Endothelial cell of umbilical vein (primary cell): ENCODE measurements around the gene BANF2. TPM values are rescaled to one million over a fixed set of nuclear protein-coding genes. Genes with fewer than 3 reads are reported as not detected.

Experiments used
- BruUV-seq: library from RNA; stranded (reverse); fragments of 400-500 nt; replicated peaks from 2 replicates; lab custom pipeline; 2021; lab: Mats Ljungman, UMichigan
- CTCF ChIA-PET: fragments of 300-600, 350-600 bp; sonication (Branson Sonifier 250); formaldehyde crosslinking; loops from one replicate; lab custom pipeline; 2021; ENCODE audit warnings: antibody characterized with exemption, inconsistent platforms; lab: Charles Lee
- POLR2A ChIA-PET: fragments of 300-600, 350-600 bp; sonication (Branson Sonifier 250); formaldehyde crosslinking; loops from one replicate; lab custom pipeline; 2021; ENCODE audit warnings: antibody characterized with exemption, inconsistent platforms; lab: Charles Lee
- DNase-seq: peaks from one replicate; pipeline ENCODE4 v3.0.0-alpha.2; 2011; ENCODE audit warnings: low read depth, low spot score
- FAIRE-seq: peaks from 2 replicates; lab custom pipeline; 2011; peaks lifted over from hg19 to GRCh38; lab: Jason Lieb, UNC
- H2AFZ ChIP-seq: 2 replicates; pipeline ENCODE4 v1.6.0; 2012; ENCODE audit warnings: low read depth, low read length, control low read depth, inconsistent platforms
- H3K27ac ChIP-seq: 2 replicates; pipeline ENCODE4 v1.5.1; 2011; ENCODE audit warnings: low read depth, mild to moderate bottlenecking, control low read depth, low read length, moderate library complexity; ENCODE audit not compliant: insufficient read depth
- H3K27me3 ChIP-seq, 2 experiments: 2 replicates each; pipeline versions ENCODE4 v1.6.0 to v1.6.1; 2011; ENCODE audit warnings: low read length in 2 of 2, mixed read lengths in 1 of 2; ENCODE audit not compliant: control insufficient read depth in 2 of 2, insufficient read depth in 2 of 2
- H3K36me3 ChIP-seq, 2 experiments: 2 replicates in 1 of 2; 3 replicates in 1 of 2; pipeline ENCODE4 v1.5.1; 2011; ENCODE audit warnings: low read length in 2 of 2, mild to moderate bottlenecking in 1 of 2, moderate library complexity in 1 of 2; ENCODE audit not compliant: control insufficient read depth in 2 of 2, insufficient read depth in 2 of 2; ENCODE audit errors: extremely low read depth in 1 of 2
- H3K4me1 ChIP-seq: 3 replicates; pipeline ENCODE4 v1.5.1; 2011; ENCODE audit warnings: mild to moderate bottlenecking, low read length; ENCODE audit not compliant: control insufficient read depth, insufficient read depth; ENCODE audit errors: extremely low read depth
- H3K4me2 ChIP-seq: 2 replicates; pipeline ENCODE4 v1.6.1; 2011; ENCODE audit warnings: low read length, control low read depth, mixed read lengths; ENCODE audit not compliant: insufficient read depth
- H3K4me3 ChIP-seq, 3 experiments: fragments of 200-600 bp in 1 of 3; sonication (generic), shearing (Covaris generic) in 1 of 3; replicated peaks in 1 of 3; 2 replicates each; pipeline ENCODE4 v1.5.1; 2011 to 2016; ENCODE audit warnings: control low read depth in 3 of 3, low read length in 3 of 3, mild to moderate bottlenecking in 2 of 3, inconsistent platforms in 1 of 3, low read depth in 1 of 3, moderate library complexity in 1 of 3; ENCODE audit not compliant: insufficient read depth in 1 of 3
- H3K79me2 ChIP-seq: 2 replicates; pipeline ENCODE4 v1.6.0; 2012; ENCODE audit warnings: low read length, inconsistent platforms; ENCODE audit not compliant: control insufficient read depth, insufficient read depth
- H3K9ac ChIP-seq: replicated peaks from 2 replicates; pipeline ENCODE3; 2011; ENCODE audit warnings: low read length, control low read depth; ENCODE audit not compliant: insufficient read depth; ENCODE audit errors: extremely low read depth
- H3K9me1 ChIP-seq: replicated peaks from 3 replicates; pipeline ENCODE4 v1.6.0; 2011; ENCODE audit warnings: mild to moderate bottlenecking, low read length; ENCODE audit not compliant: control insufficient read depth, insufficient read depth; ENCODE audit errors: extremely low read depth
- H3K9me3 ChIP-seq: replicated peaks from 2 replicates; pipeline ENCODE4 v1.5.1; 2012; ENCODE audit warnings: low read length, inconsistent platforms; ENCODE audit not compliant: control insufficient read depth, insufficient read depth
- H4K20me1 ChIP-seq: replicated peaks from 2 replicates; pipeline ENCODE3; 2011; ENCODE audit warnings: mild to moderate bottlenecking, low read length; ENCODE audit not compliant: control insufficient read depth, insufficient read depth; ENCODE audit errors: extremely low read depth
- CTCF ChIP-seq, 2 donors: IDR thresholded peaks; 1 replicate in 1 of 2; 2 replicates in 1 of 2; pipeline ENCODE4 v1.5.1; 2011; ENCODE audit warnings: low read length in 2 of 2, mild to moderate bottlenecking in 2 of 2, moderate library complexity in 2 of 2, control low read depth in 1 of 2, inconsistent platforms in 1 of 2, low read depth in 1 of 2; ENCODE audit not compliant: insufficient read depth in 1 of 2; ENCODE audit errors: extremely low read depth in 1 of 2
- EZH2 ChIP-seq: IDR thresholded peaks from 2 replicates; pipeline ENCODE4 v1.6.1; 2012; ENCODE audit warnings: borderline replicate concordance, low read depth, mild to moderate bottlenecking, moderate library complexity, low read length, inconsistent platforms; ENCODE audit not compliant: severe bottlenecking
- FOS ChIP-seq: IDR thresholded peaks from 2 replicates; pipeline ENCODE4 v1.6.1; 2011; ENCODE audit warnings: mild to moderate bottlenecking, low read length, moderate library complexity, borderline replicate concordance; ENCODE audit not compliant: insufficient read depth
- GATA2 ChIP-seq: IDR thresholded peaks from 2 replicates; pipeline ENCODE4 v1.7.0; 2011; ENCODE audit warnings: low read depth, mild to moderate bottlenecking, moderate library complexity, mixed read lengths, low read length; ENCODE audit not compliant: insufficient read length, insufficient read depth
- MAX ChIP-seq: IDR thresholded peaks from 2 replicates; pipeline ENCODE4 v1.6.1; 2011; ENCODE audit not compliant: insufficient read depth, insufficient read length
- MYC ChIP-seq: IDR thresholded peaks from one replicate; pipeline ENCODE4 v1.6.1; 2011; ENCODE audit warnings: mild to moderate bottlenecking, low read depth, low read length
- POLR2AphosphoS5 ChIP-seq: IDR thresholded peaks from 2 replicates; pipeline ENCODE4 v1.6.1; 2012; ENCODE audit warnings: low read depth, mild to moderate bottlenecking, control low read depth, low read length, moderate library complexity; ENCODE audit not compliant: insufficient read depth
- dilution Hi-C: fragments of 300-500 bp; cut with MboI; formaldehyde crosslinking; loops from one replicate; pipeline ENCODE4 v1.15.0; 2019; ENCODE audit warnings: low sequenced_read_pairs; ENCODE audit not compliant: extremely low pct_ligation_motif_present
- intact Hi-C: fragments of 100-400 bp; cut with micrococcal nuclease; formaldehyde crosslinking; loops from one replicate; pipeline ENCODE4 v1.10.0; 2022
- polyA plus RNA-seq, 4 experiments: library from polyadenylated mRNA; depleted of rRNA in 3 of 4; stranded (reverse) in 3 of 4; unstranded in 1 of 4; fragments of >200 nt; gene quantifications; 2 replicates each; pipeline versions ENCODE4 v1.2.1 to v1.2.3, GENCODE V29; 2011 to 2012; ENCODE audit warnings: missing spikeins in 1 of 4
- total RNA-seq: library from RNA; stranded (reverse); gene quantifications from 2 replicates; pipeline ENCODE4 v1.2.3, GENCODE V29; 2021

BANF2 gene
- total and polyA plus RNA-seq, 2 donors (not counting 3 experiments of a cell fraction or from before 2014, with no cell fraction given): not detected

GRCh38 chr20:17661121-17661744 lies 38.5 kb upstream of the BANF2 start:
- intact Hi-C loops: no loop called here
- BruUV-seq: no TSS peak
- Histone ChIP-seq H4K20me1 (no peaks in the 10 kb centered on the region), H3K4me3 (no peak overlapping the region), H3K4me2 (no peak overlapping the region), H3K79me2 (peaks cover 67% of the 10 kb centered on the region), H3K27ac (no peak overlapping the region), H3K9ac (no peak overlapping the region), H3K9me1 (no peaks in the 10 kb centered on the region), H3K27me3 (no peaks in the 10 kb centered on the region), H3K36me3 (peaks cover 8 to 17% of the 10 kb centered on the region in 2 experiments), H2AFZ (no peak overlapping the region), H3K9me3 (no peaks in the 10 kb centered on the region), H3K4me1 (peaks cover 13% of the 10 kb centered on the region)
- dilution Hi-C loops: no loop called here
- ChIA-PET CTCF (no interaction called here), POLR2A (no interaction called here)
- TF ChIP-seq POLR2AphosphoS5 (no peak), MYC (no peak), MAX (no peak), EZH2 (no peak), CTCF (IDR thresholded peaks at IDR 0.05; ENCODE audit: extremely low read depth in 1 of 2, insufficient read depth in 1 of 2, low read depth in 1 of 2, low read length in 2 of 2) (no peak), GATA2 (no peak), FOS (no peak)
- FAIRE-seq: no peak
- no peak for DNase-seq
